ENCODE data around the gene PFKM. TPM values are rescaled to one million over a fixed set of nuclear protein-coding genes. Genes with fewer than 3 reads are reported as not detected.

Gene PFKM
- total RNA-seq, 1 donor from 2014 or later, result 80.3 TPM

GRCh38 chr12:48185181-48185919 lies 66.2 kb downstream of the PFKM start:
- TF ChIP-seq, protein P1, sequence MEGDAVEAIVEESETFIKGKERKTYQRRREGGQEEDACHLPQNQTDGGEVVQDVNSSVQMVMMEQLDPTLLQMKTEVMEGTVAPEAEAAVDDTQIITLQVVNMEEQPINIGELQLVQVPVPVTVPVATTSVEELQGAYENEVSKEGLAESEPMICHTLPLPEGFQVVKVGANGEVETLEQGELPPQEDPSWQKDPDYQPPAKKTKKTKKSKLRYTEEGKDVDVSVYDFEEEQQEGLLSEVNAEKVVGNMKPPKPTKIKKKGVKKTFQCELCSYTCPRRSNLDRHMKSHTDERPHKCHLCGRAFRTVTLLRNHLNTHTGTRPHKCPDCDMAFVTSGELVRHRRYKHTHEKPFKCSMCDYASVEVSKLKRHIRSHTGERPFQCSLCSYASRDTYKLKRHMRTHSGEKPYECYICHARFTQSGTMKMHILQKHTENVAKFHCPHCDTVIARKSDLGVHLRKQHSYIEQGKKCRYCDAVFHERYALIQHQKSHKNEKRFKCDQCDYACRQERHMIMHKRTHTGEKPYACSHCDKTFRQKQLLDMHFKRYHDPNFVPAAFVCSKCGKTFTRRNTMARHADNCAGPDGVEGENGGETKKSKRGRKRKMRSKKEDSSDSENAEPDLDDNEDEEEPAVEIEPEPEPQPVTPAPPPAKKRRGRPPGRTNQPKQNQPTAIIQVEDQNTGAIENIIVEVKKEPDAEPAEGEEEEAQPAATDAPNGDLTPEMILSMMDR (IDR thresholded peaks at IDR 0.05; ENCODE audit: insufficient read depth, low read depth, low read length), result no peak
- no peak for TF ChIP-seq EZH2 (IDR thresholded peaks at IDR 0.05; ENCODE audit: insufficient read depth, low read length)
- H3K4me3 ChIP-seq (ENCODE audit: insufficient read depth, low read depth, low read length), result no peak overlapping the region
- no peak for DNase-seq (ENCODE audit: low read depth)

DNA sequence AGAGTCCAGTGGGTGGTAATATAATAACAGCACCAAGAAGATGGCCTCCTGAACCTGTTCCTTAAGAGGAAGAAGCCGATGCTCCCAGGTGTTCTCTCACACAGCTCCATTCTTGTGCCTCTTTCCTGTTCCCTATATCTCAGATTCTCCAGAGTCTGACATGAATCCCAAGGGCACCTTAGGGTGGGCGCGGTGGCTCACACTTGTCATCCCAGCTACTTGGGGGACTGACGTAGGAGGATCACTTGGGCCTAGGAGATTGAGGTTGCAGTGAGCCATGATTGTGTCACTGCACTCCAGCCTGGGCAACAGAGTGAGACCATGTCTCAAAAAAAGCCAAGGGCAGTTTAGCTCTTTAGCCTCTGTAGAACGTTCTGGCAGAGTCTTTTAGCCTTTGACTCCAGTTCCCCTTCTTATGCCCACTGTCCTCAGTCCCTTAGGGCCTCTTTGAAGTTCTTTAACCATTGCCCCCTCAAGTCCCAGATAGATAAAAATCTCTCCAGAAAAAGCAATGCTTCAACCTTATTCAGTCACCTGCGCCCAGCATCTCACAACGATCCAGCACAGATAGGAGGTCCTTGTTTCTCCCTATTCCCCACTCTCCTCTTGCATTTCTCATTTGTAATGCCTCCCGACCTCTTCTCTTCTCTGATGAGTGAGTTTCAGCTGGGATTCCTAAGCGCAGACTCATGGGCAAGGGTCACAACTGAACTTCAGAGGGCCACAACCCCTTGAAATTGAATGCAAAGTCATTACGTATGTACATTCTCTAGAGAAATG lies 68.9 kb downstream of the PFKM start:
- Histone ChIP-seq H2AFZ (ENCODE audit: low read depth, low read length) (no peak overlapping the region), H3K9me3 (ENCODE audit: insufficient read depth, low read depth, low read length) (no peaks in the 10 kb centered on the region), H3K4me1 (ENCODE audit: insufficient read depth, low read length) (peaks cover 6% of the 10 kb centered on the region), H3K9ac (ENCODE audit: low read length) (no peak overlapping the region), H3K27ac (ENCODE audit: low read depth, low read length) (no peak overlapping the region), H3K4me3 (ENCODE audit: insufficient read depth, low read depth, low read length) (no peak overlapping the region), H3K36me3 (ENCODE audit: insufficient read depth, low read length) (no peaks in the 10 kb centered on the region), H4K20me1 (ENCODE audit: insufficient read depth, low read length) (no peaks in the 10 kb centered on the region), H3K79me2 (ENCODE audit: insufficient read depth, low read length) (no peaks in the 10 kb centered on the region), H3K4me2 (ENCODE audit: low read length) (no peak overlapping the region), H3K27me3 (ENCODE audit: insufficient read depth, low read length) (peaks cover 26% of the 10 kb centered on the region)
- DNase-seq (ENCODE audit: low read depth) (no peak), FAIRE-seq (no peak)
- Mint-ChIP-seq H3K4me1 (ENCODE audit: low read depth, unreplicated experiment) (peaks cover 7% of the 10 kb centered on the region), H3K36me3 (ENCODE audit: low read depth, unreplicated experiment) (no peaks in the 10 kb centered on the region), H3K4me3 (ENCODE audit: unreplicated experiment) (no peak overlapping the region), H3K9me3 (ENCODE audit: unreplicated experiment) (no peaks in the 10 kb centered on the region), H3K27ac (ENCODE audit: unreplicated experiment) (no peak overlapping the region), H3K27me3 (ENCODE audit: low read depth, unreplicated experiment) (peaks cover 38% of the 10 kb centered on the region)
- no peak for TF ChIP-seq EZH2 (IDR thresholded peaks at IDR 0.05; ENCODE audit: insufficient read depth, low read length)
- TF ChIP-seq, protein P1 (IDR thresholded peaks at IDR 0.05; ENCODE audit: insufficient read depth, low read depth, low read length), result no peak

More at GRCh38 chr12:48185181-48185919, 66.2 kb downstream of the PFKM start:
- H3K4me3 Mint-ChIP-seq (ENCODE audit: unreplicated experiment), result peak overlapping the region; percentile 92
- no peak for FAIRE-seq
- peaks cover 6% of the 10 kb centered on the region for H3K4me1 ChIP-seq (ENCODE audit: insufficient read depth, low read length)
- no peaks in the 10 kb centered on the region for H3K36me3 Mint-ChIP-seq (ENCODE audit: low read depth, unreplicated experiment)
- H3K27ac ChIP-seq (ENCODE audit: low read depth, low read length), result no peak overlapping the region
- H3K27me3 ChIP-seq (ENCODE audit: insufficient read depth, low read length), result peaks cover 31% of the 10 kb centered on the region
- H3K4me1 Mint-ChIP-seq (ENCODE audit: low read depth, unreplicated experiment), result peaks cover 7% of the 10 kb centered on the region
- H3K27ac Mint-ChIP-seq (ENCODE audit: unreplicated experiment), result no peak overlapping the region
- H3K9ac ChIP-seq (ENCODE audit: low read length), result no peak overlapping the region
- peak overlapping the region; percentile 98 for H3K4me2 ChIP-seq (ENCODE audit: low read length)
- no peaks in the 10 kb centered on the region for H3K9me3 Mint-ChIP-seq (ENCODE audit: unreplicated experiment)
- no peaks in the 10 kb centered on the region for H3K36me3 ChIP-seq (ENCODE audit: insufficient read depth, low read length)
- no peaks in the 10 kb centered on the region for H3K9me3 ChIP-seq (ENCODE audit: insufficient read depth, low read depth, low read length)
- no peak overlapping the region for H2AFZ ChIP-seq (ENCODE audit: low read depth, low read length)
- no peaks in the 10 kb centered on the region for H4K20me1 ChIP-seq (ENCODE audit: insufficient read depth, low read length)
- no peaks in the 10 kb centered on the region for H3K79me2 ChIP-seq (ENCODE audit: insufficient read depth, low read length)
- H3K27me3 Mint-ChIP-seq (ENCODE audit: low read depth, unreplicated experiment), result peaks cover 55% of the 10 kb centered on the region

Measured in astrocyte (in vitro differentiated cells and primary cell).